Tibial nerve (tissue), 3 donors: ENCODE results near the gene FAM13A.

Experiments used
- POLR2A ChIP-seq, 2 donors: fragments of 450-650 bp; IDR thresholded peaks; one replicate each; pipeline ENCODE4 v1.6.1; 2017; ENCODE audit warnings: antibody characterized with exemption in 2 of 2, mild to moderate bottlenecking in 2 of 2, moderate library complexity in 2 of 2
- TF ChIP-seq, protein P1 (sequence below), 5 experiments: fragments of 200-600 bp in 3 of 5; fragments of 450-650 bp in 2 of 5; sonication (generic) in 3 of 5; IDR thresholded peaks; one replicate each; pipeline ENCODE4 v1.5.1; 2016 to 2019; ENCODE audit warnings: antibody characterized with exemption in 5 of 5, mild to moderate bottlenecking in 3 of 5, moderate library complexity in 2 of 5

DNA sequence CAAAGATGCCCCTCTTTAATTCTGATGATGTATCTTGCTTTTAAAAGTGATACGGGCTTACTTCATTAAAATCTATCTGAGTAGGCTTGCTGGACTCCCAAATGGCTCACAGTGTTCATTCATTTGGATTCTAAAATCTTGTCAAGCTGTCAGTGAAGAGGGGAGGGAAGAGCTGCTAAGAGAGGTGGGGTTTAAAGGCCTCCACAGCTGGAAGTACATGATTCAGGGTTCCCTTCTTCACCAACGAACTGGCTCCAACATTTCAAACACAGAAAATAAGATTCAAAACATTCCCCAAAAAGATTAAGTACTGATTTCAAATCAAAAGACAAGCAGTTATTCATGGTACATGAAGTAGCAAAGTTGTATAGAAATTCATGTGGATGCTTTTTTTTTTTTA, 226.4 kb downstream of the FAM13A start:
- TF ChIP-seq POLR2A (IDR thresholded peaks at IDR 0.05), result no peak
- TF ChIP-seq, protein P1, sequence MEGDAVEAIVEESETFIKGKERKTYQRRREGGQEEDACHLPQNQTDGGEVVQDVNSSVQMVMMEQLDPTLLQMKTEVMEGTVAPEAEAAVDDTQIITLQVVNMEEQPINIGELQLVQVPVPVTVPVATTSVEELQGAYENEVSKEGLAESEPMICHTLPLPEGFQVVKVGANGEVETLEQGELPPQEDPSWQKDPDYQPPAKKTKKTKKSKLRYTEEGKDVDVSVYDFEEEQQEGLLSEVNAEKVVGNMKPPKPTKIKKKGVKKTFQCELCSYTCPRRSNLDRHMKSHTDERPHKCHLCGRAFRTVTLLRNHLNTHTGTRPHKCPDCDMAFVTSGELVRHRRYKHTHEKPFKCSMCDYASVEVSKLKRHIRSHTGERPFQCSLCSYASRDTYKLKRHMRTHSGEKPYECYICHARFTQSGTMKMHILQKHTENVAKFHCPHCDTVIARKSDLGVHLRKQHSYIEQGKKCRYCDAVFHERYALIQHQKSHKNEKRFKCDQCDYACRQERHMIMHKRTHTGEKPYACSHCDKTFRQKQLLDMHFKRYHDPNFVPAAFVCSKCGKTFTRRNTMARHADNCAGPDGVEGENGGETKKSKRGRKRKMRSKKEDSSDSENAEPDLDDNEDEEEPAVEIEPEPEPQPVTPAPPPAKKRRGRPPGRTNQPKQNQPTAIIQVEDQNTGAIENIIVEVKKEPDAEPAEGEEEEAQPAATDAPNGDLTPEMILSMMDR (IDR thresholded peaks at IDR 0.05), result no peak
